Measurements from ENCODE around the gene PRRC2B.

PRRC2B gene

DNA sequence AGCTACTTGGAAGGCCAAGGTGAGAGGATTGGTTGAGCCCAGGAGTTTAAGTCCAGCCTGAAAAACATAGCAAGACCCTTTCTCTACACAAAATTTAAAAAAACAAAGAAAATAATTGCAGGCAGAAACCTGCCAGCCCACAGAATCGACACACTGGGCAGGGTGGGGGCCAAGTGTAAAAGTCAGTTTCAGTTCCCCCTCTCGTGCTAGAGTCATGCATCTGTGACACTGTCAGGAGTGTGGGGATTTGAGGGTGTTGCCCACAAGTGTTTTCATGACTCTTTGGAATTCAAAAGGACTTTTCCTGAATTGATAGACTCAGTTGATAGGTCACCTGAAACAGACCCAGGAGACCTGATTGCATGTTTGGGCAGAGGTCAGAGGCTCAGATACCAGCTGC, 47.6 kb downstream of the PRRC2B start:
- no peak overlapping the region for H3K4me3 ChIP-seq (ENCODE audit: low read depth, low read length)
- no peak for TF ChIP-seq CTCF (IDR thresholded peaks at IDR 0.05; ENCODE audit: low read depth, low read length)

DNA sequence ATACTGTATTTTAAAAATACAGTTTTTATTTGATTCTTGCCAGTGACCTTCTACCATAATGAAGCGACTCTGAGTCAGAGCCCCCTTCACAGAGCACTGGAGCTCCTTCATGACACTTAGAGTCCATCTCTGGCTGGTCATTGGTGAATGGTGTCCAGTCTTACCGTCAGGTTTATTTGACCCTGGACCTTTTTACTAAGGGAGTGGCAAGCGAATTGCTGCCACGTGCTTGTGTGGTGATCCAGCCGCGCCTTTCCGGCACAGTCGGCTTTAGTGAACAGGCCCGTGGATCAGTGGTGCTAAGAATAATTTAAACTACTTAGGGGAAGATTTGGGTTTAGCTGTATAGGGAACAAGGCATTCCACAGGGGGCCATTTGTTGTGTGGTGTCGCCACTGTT, 48.5 kb downstream of the PRRC2B start:
- H3K4me3 ChIP-seq (ENCODE audit: low read depth, low read length) = no peak overlapping the region
- no peak for TF ChIP-seq CTCF (IDR thresholded peaks at IDR 0.05; ENCODE audit: low read depth, low read length)

- H3K4me3 ChIP-seq (ENCODE audit: low read depth, low read length) = no peak overlapping the region
- no peak for TF ChIP-seq CTCF (IDR thresholded peaks at IDR 0.05; ENCODE audit: low read depth, low read length)
Observed at GRCh38 chr9:131443648-131444047, 49.8 kb downstream of the PRRC2B start.

DNA sequence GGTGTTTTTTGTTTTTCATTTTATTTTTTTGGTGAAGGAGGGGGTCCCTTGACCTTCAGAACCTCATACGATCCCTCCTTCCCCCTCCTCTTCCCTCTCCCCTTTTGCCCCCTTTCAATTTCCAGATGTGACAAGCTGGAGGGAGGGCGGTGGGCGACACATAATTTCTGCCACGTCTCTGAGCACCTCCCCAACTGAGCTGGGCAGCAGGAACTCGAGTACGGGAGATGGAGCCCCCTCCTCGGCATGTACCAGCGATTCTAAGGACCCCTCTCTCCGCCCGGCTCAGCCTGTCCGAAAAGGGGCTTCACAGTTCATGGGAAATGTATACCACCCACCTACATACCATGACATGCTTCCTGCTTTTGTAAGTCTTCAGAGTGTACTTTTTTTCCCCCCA, 52.4 kb downstream of the PRRC2B start:
- no peak for TF ChIP-seq CTCF (IDR thresholded peaks at IDR 0.05; ENCODE audit: low read depth, low read length)
- no peak overlapping the region for H3K4me3 ChIP-seq (ENCODE audit: low read depth, low read length)

GRCh38 chr9:131447148-131447547, 53.3 kb downstream of the PRRC2B start:
- no peak overlapping the region for H3K4me3 ChIP-seq (ENCODE audit: low read depth, low read length)

GRCh38 chr9:131447600-131447999, 53.7 kb downstream of the PRRC2B start:
- no peak for TF ChIP-seq CTCF (IDR thresholded peaks at IDR 0.05; ENCODE audit: low read depth, low read length)
- no peak overlapping the region for H3K4me3 ChIP-seq (ENCODE audit: low read depth, low read length)

More at GRCh38 chr9:131447148-131447547, 53.3 kb downstream of the PRRC2B start:
- TF ChIP-seq CTCF (IDR thresholded peaks at IDR 0.05; ENCODE audit: low read depth, low read length) = no peak

- no peak for TF ChIP-seq CTCF (IDR thresholded peaks at IDR 0.05; ENCODE audit: low read depth, low read length)
Observed at GRCh38 chr9:131448818-131449217, 54.9 kb downstream of the PRRC2B start.

More at GRCh38 chr9:131448818-131449217, 54.9 kb downstream of the PRRC2B start:
- no peak overlapping the region for H3K4me3 ChIP-seq (ENCODE audit: low read depth, low read length)

Measured in WI38 (cell line).